GM12801 (cell line): ENCODE measurements around the gene MYO3A.

Source experiments
- CTCF ChIP-seq: IDR thresholded peaks from one replicate; pipeline ENCODE4 v1.5.1; 2011; ENCODE audit warnings: control low read depth; ENCODE audit not compliant: insufficient read length; ENCODE audit errors: extremely low read depth

MYO3A gene

GRCh38 chr10:26156019-26156418 lies 222.0 kb downstream of the MYO3A start:
- TF ChIP-seq CTCF = no peak

DNA sequence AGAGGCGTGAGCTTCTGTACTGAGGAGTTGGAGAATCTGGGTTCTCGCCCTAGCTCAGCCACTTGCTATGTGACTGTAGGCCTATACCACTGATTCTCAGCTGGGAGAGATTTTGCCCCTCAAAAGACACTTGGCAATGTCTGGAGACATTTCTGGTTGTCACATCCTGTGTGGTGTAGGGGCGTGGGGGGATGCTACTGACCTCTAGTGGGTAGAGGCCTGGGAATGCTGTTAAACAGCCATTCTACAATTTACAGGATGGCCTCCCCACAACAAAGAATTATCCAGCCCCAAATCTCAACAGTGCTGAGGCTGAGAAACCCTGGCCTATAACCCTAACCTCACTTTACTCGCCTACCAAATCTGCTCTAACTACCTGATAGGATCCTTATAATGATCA lies 223.7 kb downstream of the MYO3A start:
- TF ChIP-seq CTCF = no peak

DNA sequence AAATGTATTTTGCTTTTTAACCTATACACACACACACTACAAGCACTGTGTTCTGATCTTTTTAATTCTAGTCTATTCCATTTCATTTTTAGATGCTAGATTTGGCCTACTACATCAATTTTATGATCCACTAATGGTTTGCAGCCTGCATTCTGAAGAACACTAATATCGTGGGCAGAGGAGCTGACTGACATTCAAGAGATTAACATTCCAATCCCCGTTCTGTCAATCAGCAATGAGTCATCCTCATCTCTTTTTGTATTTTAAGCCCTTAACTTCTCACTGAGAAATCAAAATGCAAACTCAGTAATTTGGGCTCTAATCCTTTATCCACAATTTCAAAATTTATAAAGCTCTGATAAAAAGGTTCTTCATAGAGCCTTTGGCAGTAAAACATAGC lies 235.4 kb downstream of the MYO3A start:
- TF ChIP-seq CTCF = no peak

- TF ChIP-seq CTCF = no peak
These were observed 238.1 kb downstream of the MYO3A start for GRCh38 chr10:26172131-26172530.

DNA sequence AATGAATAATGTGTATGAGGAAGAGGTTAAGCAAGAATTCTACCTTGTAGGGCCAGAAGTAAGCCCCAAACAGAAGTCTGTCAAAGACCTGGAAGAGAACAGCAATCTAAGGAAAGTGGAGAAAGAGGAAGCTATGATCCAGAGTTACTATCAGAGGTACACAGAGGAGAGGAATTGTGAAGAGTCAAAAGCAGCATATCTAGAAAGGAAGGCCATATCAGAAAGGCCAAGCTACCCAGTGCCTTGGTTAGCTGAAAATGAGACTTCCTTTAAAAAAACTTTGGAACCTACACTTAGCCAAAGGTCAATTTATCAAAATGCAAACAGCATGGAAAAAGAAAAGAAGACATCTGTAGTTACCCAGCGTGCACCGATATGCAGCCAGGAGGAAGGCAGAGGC lies 239.8 kb downstream of the MYO3A start:
- no peak for TF ChIP-seq CTCF

DNA sequence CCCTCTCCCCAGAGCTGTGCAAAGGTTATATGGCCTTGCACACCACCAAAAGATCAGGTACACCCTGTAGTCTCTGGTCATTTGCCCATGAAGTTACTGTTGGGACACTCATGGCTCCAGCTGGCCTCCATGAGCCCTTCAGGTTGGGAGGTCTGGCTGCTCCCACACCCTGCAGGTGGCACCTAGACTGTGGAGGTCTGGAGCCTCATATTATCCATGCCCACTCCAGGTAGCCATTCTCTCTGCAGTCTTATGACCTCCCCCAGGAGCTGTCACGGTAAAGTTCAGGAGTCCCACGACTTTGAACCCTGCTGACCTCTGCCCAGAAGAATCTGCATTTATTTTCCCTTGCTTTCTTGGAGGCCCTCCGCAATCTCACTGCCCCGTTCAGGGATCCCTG lies 243.3 kb downstream of the MYO3A start:
- TF ChIP-seq CTCF = no peak

GRCh38 chr10:26194275-26194674 lies 260.2 kb downstream of the MYO3A start:
- TF ChIP-seq CTCF = no peak

- no peak for TF ChIP-seq CTCF
These were observed 263.2 kb downstream of the MYO3A start for GRCh38 chr10:26197248-26197647.
